Endodermal cell (in vitro differentiated cells): ENCODE results near the gene CCDC57. TPM values are rescaled to one million over a fixed set of nuclear protein-coding genes. Genes with fewer than 3 reads are reported as not detected.
"Not testable (repeated sequence)": the region's sequence is repeated elsewhere in the genome, so short reads cannot be mapped to it uniquely, and the experiment has no call there.

Experiments used
- DNase-seq: peaks from one replicate; pipeline ENCODE4 v3.0.0-alpha.2; 2017
- H3K27ac ChIP-seq: 2 replicates; pipeline ENCODE4 v1.5.1; 2013; ENCODE audit warnings: mild to moderate bottlenecking, low read depth, low read length, moderate library complexity
- H3K27me3 ChIP-seq: 2 replicates; pipeline ENCODE4 v1.6.1; 2013; ENCODE audit warnings: mild to moderate bottlenecking, low read length, moderate library complexity; ENCODE audit not compliant: insufficient read depth, control insufficient read depth, poor library complexity, severe bottlenecking
- H3K36me3 ChIP-seq: 2 replicates; pipeline ENCODE4 v1.7.0; 2013; ENCODE audit warnings: mild to moderate bottlenecking, low read length, moderate library complexity; ENCODE audit not compliant: control insufficient read depth, insufficient read depth
- H3K4me1 ChIP-seq: one replicate; pipeline ENCODE4 v1.7.0; 2013; ENCODE audit warnings: low read length; ENCODE audit not compliant: control insufficient read depth, insufficient read depth
- H3K4me3 ChIP-seq: 2 replicates; pipeline ENCODE4 v1.5.1; 2013; ENCODE audit warnings: mild to moderate bottlenecking, low read length, moderate library complexity
- H3K9ac ChIP-seq: 2 replicates; pipeline ENCODE4 v1.6.1; 2013; ENCODE audit warnings: mild to moderate bottlenecking, low read length, moderate library complexity; ENCODE audit not compliant: poor library complexity, severe bottlenecking; ENCODE audit errors: extremely low read depth
- H3K9me3 ChIP-seq: 2 replicates; pipeline ENCODE4 v1.6.1; 2013; ENCODE audit warnings: mild to moderate bottlenecking, low read length, moderate library complexity; ENCODE audit not compliant: control insufficient read depth
- H3K27ac Mint-ChIP-seq: 2 replicates; pipeline ENCODE4 v1.8.0; 2020; ENCODE audit warnings: mixed read lengths
- H3K27me3 Mint-ChIP-seq: 2 replicates; pipeline ENCODE4 v1.8.0; 2021; ENCODE audit warnings: mild to moderate bottlenecking, mixed read lengths; ENCODE audit not compliant: insufficient read depth
- H3K36me3 Mint-ChIP-seq: 2 replicates; pipeline ENCODE4 v1.8.0; 2020; ENCODE audit warnings: low read depth, mixed read lengths
- H3K4me1 Mint-ChIP-seq: 2 replicates; pipeline ENCODE4 v1.8.0; 2020; ENCODE audit warnings: mixed read lengths
- H3K4me3 Mint-ChIP-seq: 2 replicates; pipeline ENCODE4 v1.8.0; 2020; ENCODE audit warnings: mild to moderate bottlenecking, moderate library complexity, mixed read lengths
- H3K9me3 Mint-ChIP-seq: 2 replicates; pipeline ENCODE4 v1.8.0; 2020; ENCODE audit warnings: mild to moderate bottlenecking, mixed read lengths
- whole genome bisulfite sequencing, 2 experiments: methylation state at CpG; one replicate each; pipeline versions ENCODE4 v1.1.5 to v1.1.7; 2013; ENCODE audit warnings: missing lambda C conversion rate in 2 of 2, mixed read lengths in 1 of 2; ENCODE audit not compliant: insufficient coverage in 1 of 2, insufficient read length in 1 of 2; 5-methylcytosine and 5-hydroxymethylcytosine counted together
- total RNA-seq, 2 donors: library from RNA; stranded (reverse); fragmentation: NEBNext Ultra II Directional in 1 of 2; extraction: Animal tissue kit (Norgen Biotek cat#: 25700) in 1 of 2; gene quantifications; 2 replicates in 1 of 2; 3 replicates in 1 of 2; pipeline ENCODE4 v1.2.1, GENCODE V29; 2021
- TF ChIP-seq, protein P1 (sequence below): fragments of 200-600 bp; sonication (generic); conservative IDR thresholded peaks from 2 replicates; pipeline ENCODE4 v1.5.0; 2021; ENCODE audit warnings: antibody characterized with exemption, mild to moderate bottlenecking

The CCDC57 gene
- total RNA-seq, 2 donors from 2014 or later, result 61.8 to 82.8 TPM

DNA sequence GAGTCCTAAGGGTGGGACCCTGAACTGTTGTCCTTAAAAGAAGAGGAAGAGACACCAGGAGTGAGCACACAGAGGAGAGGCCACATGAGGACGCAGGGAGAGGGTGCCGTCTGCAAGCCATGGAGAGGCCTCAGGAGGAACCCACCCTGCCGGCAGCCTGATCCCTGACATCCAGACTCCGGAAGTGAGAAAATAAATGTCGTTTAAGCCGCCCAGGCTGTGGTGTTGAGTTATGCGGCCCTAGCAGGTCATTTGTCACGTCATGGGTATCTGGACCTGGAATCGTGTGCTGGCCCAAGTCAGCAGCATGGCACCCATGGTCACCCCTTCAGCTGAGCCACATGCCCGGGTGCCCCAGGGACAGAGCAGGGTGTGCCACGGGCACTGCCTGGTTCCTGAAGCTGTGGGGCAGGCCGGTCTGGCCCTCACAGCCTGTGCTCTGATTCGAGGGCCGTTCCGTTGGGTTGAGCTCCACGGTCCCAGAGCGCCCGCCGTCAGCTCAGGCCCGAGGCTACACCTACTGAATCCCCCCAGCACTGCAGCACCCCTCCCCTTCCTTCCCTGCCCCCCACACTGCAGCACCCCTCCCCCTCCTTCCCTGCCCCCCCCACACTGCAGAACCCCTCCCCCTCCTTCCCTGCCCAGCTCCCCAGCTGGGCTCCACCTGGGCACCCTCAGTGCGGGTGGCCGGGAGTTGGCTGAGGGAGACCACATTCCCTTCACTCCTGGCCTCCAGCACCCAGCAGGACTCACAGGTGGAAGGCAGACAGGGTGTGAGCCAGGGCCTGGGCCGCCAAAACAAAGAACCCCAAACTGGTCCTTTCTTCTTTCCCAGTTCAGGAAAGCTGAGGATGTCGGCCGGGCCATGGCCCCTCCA lies 2.7 kb upstream of the CCDC57 start:
- Histone ChIP-seq H3K4me3 (no peak overlapping the region), H3K9me3 (no peaks in the 10 kb centered on the region), H3K36me3 (no peaks in the 10 kb centered on the region), H3K27me3 (no peaks in the 10 kb centered on the region), H3K4me1 (no peaks in the 10 kb centered on the region), H3K27ac (no peak overlapping the region), H3K9ac (no peak overlapping the region)
- Mint-ChIP-seq H3K4me1 (peaks cover 5% of the 10 kb centered on the region), H3K27ac (no peak overlapping the region), H3K4me3 (no peak overlapping the region), H3K9me3 (no peaks in the 10 kb centered on the region), H3K36me3 (no peaks in the 10 kb centered on the region), H3K27me3 (peaks cover 15% of the 10 kb centered on the region)
- 93 to 94% methylated on average over 12 to 25 of the region's 25 CpGs for whole genome bisulfite sequencing, 2 experiments
- DNase-seq, result peak; percentile 65
- TF ChIP-seq, protein P1, sequence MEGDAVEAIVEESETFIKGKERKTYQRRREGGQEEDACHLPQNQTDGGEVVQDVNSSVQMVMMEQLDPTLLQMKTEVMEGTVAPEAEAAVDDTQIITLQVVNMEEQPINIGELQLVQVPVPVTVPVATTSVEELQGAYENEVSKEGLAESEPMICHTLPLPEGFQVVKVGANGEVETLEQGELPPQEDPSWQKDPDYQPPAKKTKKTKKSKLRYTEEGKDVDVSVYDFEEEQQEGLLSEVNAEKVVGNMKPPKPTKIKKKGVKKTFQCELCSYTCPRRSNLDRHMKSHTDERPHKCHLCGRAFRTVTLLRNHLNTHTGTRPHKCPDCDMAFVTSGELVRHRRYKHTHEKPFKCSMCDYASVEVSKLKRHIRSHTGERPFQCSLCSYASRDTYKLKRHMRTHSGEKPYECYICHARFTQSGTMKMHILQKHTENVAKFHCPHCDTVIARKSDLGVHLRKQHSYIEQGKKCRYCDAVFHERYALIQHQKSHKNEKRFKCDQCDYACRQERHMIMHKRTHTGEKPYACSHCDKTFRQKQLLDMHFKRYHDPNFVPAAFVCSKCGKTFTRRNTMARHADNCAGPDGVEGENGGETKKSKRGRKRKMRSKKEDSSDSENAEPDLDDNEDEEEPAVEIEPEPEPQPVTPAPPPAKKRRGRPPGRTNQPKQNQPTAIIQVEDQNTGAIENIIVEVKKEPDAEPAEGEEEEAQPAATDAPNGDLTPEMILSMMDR, result no peak

DNA sequence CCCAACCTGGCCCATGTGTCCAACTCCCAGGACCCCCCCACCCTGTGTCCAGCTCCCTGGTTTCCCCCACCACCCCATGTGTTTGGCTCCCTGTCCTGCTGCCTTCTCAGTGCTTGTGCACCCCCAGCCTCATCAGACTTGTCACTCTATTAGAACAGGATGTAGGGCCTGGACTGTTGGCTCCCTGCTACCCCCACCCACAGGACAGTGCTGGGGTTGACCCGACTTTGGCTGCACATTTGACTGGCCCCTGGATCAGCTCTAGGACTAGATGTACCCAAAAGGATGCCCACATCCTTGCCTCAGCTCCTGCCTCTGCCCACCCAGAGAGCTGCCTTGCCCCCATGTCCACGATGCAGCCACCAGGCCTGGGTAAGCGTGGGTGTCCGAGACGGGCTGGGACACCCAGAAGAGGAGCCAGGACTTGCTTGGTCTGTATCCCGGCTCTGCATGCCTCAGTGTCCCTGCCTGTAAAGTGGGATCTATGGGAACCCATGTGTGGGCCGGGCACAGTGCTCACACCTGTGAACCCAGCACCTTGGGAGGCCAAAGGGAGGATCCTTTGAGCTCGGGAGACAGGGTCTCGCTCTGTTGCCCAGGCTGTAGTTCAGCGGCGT lies 1.5 kb upstream of the CCDC57 start:
- peaks cover 5% of the 10 kb centered on the region for H3K4me1 Mint-ChIP-seq
- H3K9ac ChIP-seq, result no peak overlapping the region
- no peaks in the 10 kb centered on the region for H3K9me3 ChIP-seq
- no peaks in the 10 kb centered on the region for H3K36me3 Mint-ChIP-seq
- no peaks in the 10 kb centered on the region for H3K9me3 Mint-ChIP-seq
- H3K36me3 ChIP-seq, result no peaks in the 10 kb centered on the region
- DNase-seq, result no peak
- no peak overlapping the region for H3K27ac Mint-ChIP-seq
- no peak overlapping the region for H3K27ac ChIP-seq
- TF ChIP-seq, protein P1, result no peak
- H3K4me3 ChIP-seq, result no peak overlapping the region
- H3K27me3 Mint-ChIP-seq, result peaks cover 15% of the 10 kb centered on the region
- peak overlapping the region; percentile 59 for H3K4me3 Mint-ChIP-seq
- H3K4me1 ChIP-seq, result no peaks in the 10 kb centered on the region
- 91 to 93% methylated on average over 7 to 11 of the region's 11 CpGs for WGBS, 2 experiments
- H3K27me3 ChIP-seq, result no peaks in the 10 kb centered on the region

DNA sequence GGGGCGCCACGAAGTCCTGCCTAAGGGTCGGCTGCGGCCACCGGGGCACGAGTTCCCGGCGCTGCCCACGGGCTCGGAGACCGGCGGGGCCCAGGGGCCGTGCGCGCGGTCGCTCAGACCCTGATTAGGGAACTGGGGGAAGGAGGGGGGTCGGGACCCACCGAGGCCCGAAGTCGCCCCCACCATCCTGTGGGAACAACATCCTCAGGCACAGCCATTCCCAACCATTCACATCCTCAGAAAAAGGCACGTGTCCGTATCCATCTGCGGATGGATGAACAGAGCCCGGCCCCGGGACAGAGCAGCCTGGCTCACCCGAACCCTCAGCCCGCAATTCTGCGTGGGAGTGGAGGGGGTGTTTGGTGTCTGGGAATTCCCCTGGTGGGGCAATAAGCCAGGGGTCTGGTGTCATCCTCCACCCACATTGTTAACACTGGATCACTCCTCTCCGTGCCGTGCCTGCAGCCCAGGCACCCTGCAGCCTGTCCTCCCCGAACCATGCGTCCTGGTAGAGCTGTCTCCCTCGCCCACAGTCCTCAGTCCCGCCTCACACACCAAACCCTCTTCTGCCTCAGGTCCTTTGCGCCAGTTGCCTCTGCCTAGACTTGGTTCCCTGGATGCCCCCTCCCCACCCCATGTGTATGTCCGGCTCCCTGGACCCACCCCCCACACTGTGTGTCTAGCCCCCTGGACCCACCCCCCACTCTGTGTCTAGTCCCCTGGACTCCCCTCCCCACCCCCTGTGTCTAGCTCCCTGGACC lies 789 bp upstream of the CCDC57 start:
- peak; percentile 81 for DNase-seq
- peak overlapping the region; percentile 83 for H3K4me3 ChIP-seq
- WGBS, 2 experiments, result 17 to 22% methylated on average over 13 to 35 of the region's 37 CpGs
- no peaks in the 10 kb centered on the region for H3K27me3 ChIP-seq
- TF ChIP-seq, protein P1, result no peak
- Mint-ChIP-seq H3K27me3 (peaks cover 15% of the 10 kb centered on the region), H3K36me3 (no peaks in the 10 kb centered on the region), H3K9me3 (no peaks in the 10 kb centered on the region), H3K27ac (no peak overlapping the region), H3K4me3 (peak overlapping the region; percentile 59), H3K4me1 (peaks cover 5% of the 10 kb centered on the region)
- H3K27ac ChIP-seq, result no peak overlapping the region
- H3K36me3 ChIP-seq, result no peaks in the 10 kb centered on the region
- H3K9ac ChIP-seq, result peak overlapping the region; percentile 66
- H3K9me3 ChIP-seq, result no peaks in the 10 kb centered on the region
- H3K4me1 ChIP-seq, result no peaks in the 10 kb centered on the region

DNA sequence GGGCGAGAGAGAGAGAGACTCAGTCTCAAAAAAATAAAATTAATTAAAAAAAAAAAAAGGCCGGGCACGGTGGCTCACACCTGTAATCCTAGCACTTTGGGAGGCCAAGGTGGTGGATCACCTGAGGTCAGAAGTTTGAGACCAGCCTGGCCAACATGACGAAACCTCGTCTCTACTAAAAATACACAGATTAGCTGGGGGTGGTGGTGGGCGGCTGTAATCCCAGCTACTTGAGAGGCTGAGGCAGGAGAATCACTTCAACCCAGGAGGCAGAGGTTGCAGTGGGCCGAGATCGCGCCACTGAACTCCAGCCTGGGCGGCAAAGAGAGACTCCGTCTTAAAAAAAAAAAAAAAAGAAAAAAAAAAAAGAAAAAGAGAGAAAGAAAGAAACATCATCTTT lies 2.0 kb downstream of the CCDC57 start:
- not testable (repeated sequence) for H3K27ac Mint-ChIP-seq, H3K27me3 ChIP-seq, H3K9me3 Mint-ChIP-seq, H3K36me3 Mint-ChIP-seq, DNase-seq, H3K27ac ChIP-seq, H3K4me1 Mint-ChIP-seq, H3K36me3 ChIP-seq, H3K4me3 ChIP-seq, H3K4me1 ChIP-seq, H3K9me3 ChIP-seq, H3K4me3 Mint-ChIP-seq, H3K9ac ChIP-seq
- H3K27me3 Mint-ChIP-seq, result peaks cover 15% of the 10 kb centered on the region
- 92 to 100% methylated on average over 1 to 8 of the region's 11 CpGs for WGBS, 2 experiments
